GM18526 (cell line): ENCODE data around the gene USP20.

ENCODE experiments used
- POLR2A ChIP-seq: IDR thresholded peaks from 3 replicates; pipeline ENCODE4 v1.6.1; 2011; ENCODE audit not compliant: insufficient read length; ENCODE audit errors: extremely low read depth

USP20 gene

DNA sequence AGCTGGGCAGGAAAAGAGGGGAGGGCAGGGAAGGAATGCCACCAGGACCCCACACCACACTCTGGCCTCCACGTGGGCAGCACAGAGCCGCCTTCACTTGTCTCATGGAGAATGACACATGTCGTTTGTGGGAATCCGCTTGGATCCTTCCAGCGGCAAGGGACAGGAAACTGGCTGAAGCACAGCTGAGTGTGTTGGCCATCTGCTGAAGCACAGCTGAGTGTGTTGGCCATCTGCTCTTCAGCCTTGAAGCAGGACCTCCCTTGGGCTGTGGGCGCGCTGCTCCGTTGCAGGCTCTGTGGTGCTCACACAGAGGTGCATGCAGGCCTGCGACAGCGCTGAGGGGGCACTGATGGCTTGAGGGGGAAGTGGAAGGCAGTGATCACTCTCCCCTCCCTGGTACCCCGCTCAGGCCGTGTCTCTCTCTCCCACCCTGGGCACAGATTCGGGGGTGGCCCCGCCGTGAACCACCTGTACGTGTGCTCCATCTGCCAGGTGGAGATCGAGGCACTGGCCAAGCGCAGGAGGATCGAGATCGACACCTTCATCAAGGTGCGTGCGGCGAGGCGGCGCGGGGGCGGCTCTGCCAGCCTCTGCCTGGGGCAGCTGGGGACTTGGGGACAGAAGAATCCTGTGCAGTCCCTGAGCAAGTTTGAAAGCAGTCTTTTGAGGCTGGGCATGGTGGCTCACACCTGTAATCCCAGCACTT lies 40.6 kb downstream of the USP20 start:
- no peak for TF ChIP-seq POLR2A

GRCh38 chr9:129876815-129877214 lies 41.6 kb downstream of the USP20 start:
- TF ChIP-seq POLR2A: no peak

DNA sequence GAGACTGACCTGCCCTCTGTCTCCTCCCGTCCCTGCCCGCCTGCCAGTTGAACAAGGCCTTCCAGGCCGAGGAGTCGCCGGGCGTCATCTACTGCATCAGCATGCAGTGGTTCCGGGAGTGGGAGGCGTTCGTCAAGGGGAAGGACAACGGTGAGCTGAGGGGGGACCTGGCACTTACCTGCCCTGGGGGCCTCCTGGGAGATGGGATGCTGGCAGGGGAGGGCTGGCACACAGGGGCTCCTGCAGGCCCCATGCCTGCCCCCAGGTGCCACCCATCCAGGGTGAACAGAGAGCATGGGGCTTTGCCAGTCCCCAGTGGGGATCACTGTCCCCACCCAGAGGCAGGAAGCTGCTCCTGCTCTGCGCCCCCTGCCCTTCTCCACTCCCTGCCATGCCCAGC lies 43.0 kb downstream of the USP20 start:
- TF ChIP-seq POLR2A: no peak

DNA sequence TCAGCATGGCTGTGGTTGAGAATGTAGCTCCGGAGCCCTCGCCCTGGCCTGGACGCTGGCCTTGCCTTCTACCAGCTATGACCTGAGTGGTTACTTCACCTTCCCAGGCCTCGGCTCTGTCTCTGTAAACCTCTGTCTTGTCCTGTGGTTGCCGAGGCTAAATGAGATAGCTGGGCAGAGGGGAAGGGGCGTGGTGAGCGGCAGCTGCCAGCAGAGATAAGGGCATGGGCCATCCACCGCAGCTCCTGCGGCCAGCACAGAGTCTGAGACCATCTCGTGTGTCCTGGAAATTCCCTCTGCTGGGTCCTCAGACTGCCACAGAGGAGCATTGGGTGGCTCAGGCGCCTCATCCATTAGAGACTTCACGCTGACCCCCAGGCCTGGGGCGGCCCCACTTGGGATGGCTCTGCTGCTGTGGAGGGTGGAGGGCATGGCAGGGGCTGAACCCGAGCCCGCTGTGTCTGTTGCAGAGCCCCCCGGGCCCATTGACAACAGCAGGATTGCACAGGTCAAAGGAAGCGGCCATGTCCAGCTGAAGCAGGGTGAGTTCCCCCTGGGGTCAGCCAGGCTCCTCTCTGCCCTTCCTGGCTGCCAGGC lies 43.9 kb downstream of the USP20 start:
- no peak for TF ChIP-seq POLR2A

- TF ChIP-seq POLR2A: no peak
These were observed 44.9 kb downstream of the USP20 start for GRCh38 chr9:129879991-129880653.

GRCh38 chr9:129880654-129881546 lies 45.6 kb downstream of the USP20 start:
- TF ChIP-seq POLR2A: no peak

DNA sequence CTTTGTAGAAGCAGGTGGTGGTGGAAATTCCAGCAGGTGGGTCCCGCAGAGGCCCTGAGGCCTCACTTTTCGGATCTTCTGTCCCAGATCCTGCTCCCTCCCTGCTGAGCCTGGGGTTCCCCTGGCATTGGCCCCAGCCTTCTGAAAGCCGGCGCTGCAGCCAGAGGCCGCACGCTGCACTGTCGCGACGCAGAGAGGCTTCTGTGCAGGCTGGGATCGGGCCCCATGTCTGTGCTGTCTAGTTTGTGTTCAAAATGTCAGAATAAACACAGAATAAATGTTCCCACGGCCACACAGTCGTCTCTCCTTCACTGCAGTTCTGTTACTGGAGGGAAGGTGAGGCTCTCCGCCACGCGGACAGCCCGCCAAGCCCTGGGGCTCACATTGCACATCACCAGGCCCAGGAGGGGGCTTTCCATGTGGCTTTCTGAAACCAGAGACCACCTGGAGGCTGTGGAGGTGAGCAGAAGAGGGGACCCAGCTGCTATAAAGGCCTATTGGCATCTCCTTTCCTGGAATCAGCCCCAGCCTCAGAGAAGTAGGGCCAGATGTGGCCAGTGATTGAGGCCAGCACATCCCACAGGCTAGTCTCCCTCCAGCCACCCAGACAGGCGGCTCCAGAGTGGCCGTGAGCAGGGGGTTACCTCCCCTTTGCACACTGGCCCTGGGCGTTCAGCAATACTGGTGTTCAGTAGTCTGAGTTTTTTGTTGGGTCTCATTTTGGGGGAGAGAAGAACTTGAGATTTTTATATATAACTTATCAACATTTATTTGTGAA lies 46.5 kb downstream of the USP20 start:
- TF ChIP-seq POLR2A: no peak

DNA sequence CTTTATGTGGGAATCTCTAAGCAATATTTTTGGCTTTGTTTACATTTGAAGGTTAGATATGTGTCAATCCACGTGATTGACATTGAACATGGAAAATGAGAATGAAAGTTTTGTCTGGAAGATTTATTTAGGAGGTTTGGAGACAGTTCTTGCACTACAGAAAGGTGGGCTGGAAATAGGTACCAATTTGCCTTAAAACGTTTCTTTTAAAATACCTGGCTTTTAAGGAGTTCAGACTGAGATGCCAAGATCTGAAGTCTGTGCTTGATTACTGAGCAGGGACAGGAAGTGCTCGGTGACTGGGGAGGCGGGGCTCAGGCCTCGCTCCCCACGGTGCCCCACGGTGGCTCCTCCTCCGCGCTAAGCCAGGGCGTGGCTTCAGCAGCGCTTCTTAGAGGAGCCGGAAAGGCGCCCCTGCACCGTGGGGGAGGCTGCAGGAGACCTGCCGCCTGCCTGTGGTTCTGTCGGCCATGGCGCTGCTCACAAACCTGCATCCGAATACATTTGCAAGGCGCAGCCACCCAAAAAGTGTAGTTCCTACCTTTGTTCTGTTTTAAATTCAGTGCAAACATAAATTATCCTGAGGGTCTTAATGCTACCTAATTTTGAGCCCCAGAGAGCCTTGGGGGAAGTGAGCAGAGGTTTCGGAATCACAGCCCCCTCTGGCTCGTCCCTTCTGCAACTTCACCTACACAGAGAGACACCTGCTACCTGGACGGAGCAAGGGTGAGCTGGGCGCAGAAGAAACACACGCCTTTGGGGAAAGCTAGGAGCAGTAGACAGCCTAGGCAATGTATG lies 49.2 kb downstream of the USP20 start:
- TF ChIP-seq POLR2A: peak; percentile 78

GRCh38 chr9:129885018-129885669 lies 49.9 kb downstream of the USP20 start:
- TF ChIP-seq POLR2A: peak; percentile 35

DNA sequence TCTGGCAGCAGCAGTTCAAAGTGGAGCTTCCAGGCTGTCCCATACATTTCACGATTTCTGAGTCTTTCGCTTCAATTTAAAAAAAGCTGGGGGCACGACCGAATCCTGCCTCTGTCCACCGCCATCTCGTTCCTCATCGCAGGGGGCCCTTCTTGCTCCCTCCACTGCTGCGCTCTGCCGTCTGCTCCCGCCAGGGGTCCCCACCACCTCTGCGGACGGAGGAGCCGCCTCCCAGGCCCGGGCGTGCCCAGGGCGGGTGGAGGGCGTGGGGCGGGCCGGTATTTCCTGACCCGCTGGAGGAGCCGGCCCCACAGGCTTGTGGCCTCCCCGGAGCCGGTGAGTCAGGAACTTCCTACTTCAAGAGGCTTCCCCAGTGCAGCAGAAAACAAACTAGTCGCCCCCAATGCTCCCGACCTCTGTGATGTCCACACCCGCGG lies 50.4 kb downstream of the USP20 start:
- TF ChIP-seq POLR2A: peak; percentile 41

- TF ChIP-seq POLR2A: peak; percentile 44
These were observed 51.2 kb downstream of the USP20 start for GRCh38 chr9:129886226-129887174.
